NOMO-1 treated with dmso at 0.1 percent for 144 hours (cell line): Measurements from ENCODE around the gene OR52J3.
"Not testable (repeated sequence)": the region's sequence is repeated elsewhere in the genome, so short reads cannot be mapped to it uniquely, and the experiment has no call there.

Source experiments
- DNase-seq: peaks from one replicate; lab custom pipeline; 2025; ENCODE audit not compliant: unreplicated experiment; lab: John Stamatoyannopoulos, UW

OR52J3 gene

GRCh38 chr11:5046226-5046625 is at the start of gene OR52J3:
Gene OR52J3, plus strand, starts transcription at chr11:5046526. Its CDS starts 0 bp downstream, at chr11:5046526.
- DNase-seq: no peak

- no peak for DNase-seq
These were observed 41.7 kb upstream of the OR52J3 start for GRCh38 chr11:5004424-5005274.

- DNase-seq: no peak
These were observed 38.8 kb upstream of the OR52J3 start for GRCh38 chr11:5007561-5007960.

- DNase-seq: no peak
These were observed 35.1 kb upstream of the OR52J3 start for GRCh38 chr11:5011254-5011653.

- DNase-seq: no peak
These were observed 33.3 kb upstream of the OR52J3 start for GRCh38 chr11:5013012-5013411.

GRCh38 chr11:5021996-5022395 is 24.3 kb upstream of the OR52J3 start:
- no peak for DNase-seq

GRCh38 chr11:5036669-5037068 is 9.7 kb upstream of the OR52J3 start:
- DNase-seq: no peak

- DNase-seq: no peak
These were observed 8.4 kb upstream of the OR52J3 start for GRCh38 chr11:5037926-5038325.

- DNase-seq: no peak
These were observed 8.0 kb upstream of the OR52J3 start for GRCh38 chr11:5038341-5038740.

GRCh38 chr11:5040876-5041275 is 5.5 kb upstream of the OR52J3 start:
- DNase-seq: no peak

- DNase-seq: no peak
These were observed 4.2 kb upstream of the OR52J3 start for GRCh38 chr11:5042091-5042490.

GRCh38 chr11:5043380-5043779 is 2.9 kb upstream of the OR52J3 start:
- no peak for DNase-seq

GRCh38 chr11:5046754-5047330 is 516 bp downstream of the OR52J3 start:
- no peak for DNase-seq

- DNase-seq: not testable (repeated sequence)
These were observed 12.4 kb downstream of the OR52J3 start for GRCh38 chr11:5058679-5059078.

- no peak for DNase-seq
These were observed 13.1 kb downstream of the OR52J3 start, which contains the start of gene OR52E2 for GRCh38 chr11:5059391-5059790. Gene OR52E2, minus strand, starts transcription at chr11:5059627. Its CDS starts 0 bp downstream, at chr11:5059627.

GRCh38 chr11:5065027-5065426 is 18.7 kb downstream of the OR52J3 start:
- no peak for DNase-seq

GRCh38 chr11:5069272-5069671 is 22.9 kb downstream of the OR52J3 start, which contains the start of gene OR52E1:
Gene OR52E1, plus strand, starts transcription at chr11:5069572.
- no peak for DNase-seq

GRCh38 chr11:5071799-5072198 is 25.5 kb downstream of the OR52J3 start:
- DNase-seq: no peak

- no peak for DNase-seq
These were observed 35.1 kb downstream of the OR52J3 start for GRCh38 chr11:5081405-5081804.

GRCh38 chr11:5083602-5084001 is 37.3 kb downstream of the OR52J3 start:
- DNase-seq: no peak

- DNase-seq: no peak
These were observed 42.2 kb downstream of the OR52J3 start for GRCh38 chr11:5088556-5088955.

GRCh38 chr11:5090668-5091067 is 44.3 kb downstream of the OR52J3 start:
- DNase-seq: no peak
